SJCRH30 (cell line): ENCODE results near the gene RHBDL2. TPM values are rescaled to one million over a fixed set of nuclear protein-coding genes. Genes with fewer than 3 reads are reported as not detected.
"Not testable (repeated sequence)": the region's sequence is repeated elsewhere in the genome, so short reads cannot be mapped to it uniquely, and the experiment has no call there.

ENCODE experiments used
- DNase-seq, 2 experiments: peaks; one replicate each; pipeline ENCODE4 v3.0.0-alpha.2; 2015 to 2020
- H3K27ac ChIP-seq: fragments of 250-450 bp; sonication (Bioruptor Pico); 2 replicates; pipeline ENCODE4 v1.5.1; 2020; ENCODE audit warnings: mild to moderate bottlenecking, moderate library complexity
- H3K27me3 ChIP-seq: fragments of 250-450 bp; sonication (Bioruptor Pico); 2 replicates; pipeline ENCODE4 v1.5.1; 2020; ENCODE audit warnings: mild to moderate bottlenecking, moderate library complexity
- H3K36me3 ChIP-seq: fragments of 250-450 bp; sonication (Bioruptor Pico); 2 replicates; pipeline ENCODE4 v1.5.1; 2020; ENCODE audit warnings: mild to moderate bottlenecking, moderate library complexity
- H3K4me1 ChIP-seq: fragments of 250-450 bp; sonication (Bioruptor Pico); 2 replicates; pipeline ENCODE4 v1.5.1; 2020; ENCODE audit warnings: mild to moderate bottlenecking, moderate library complexity
- H3K4me3 ChIP-seq: fragments of 250-450 bp; sonication (Bioruptor Pico); 2 replicates; pipeline ENCODE4 v1.5.1; 2020; ENCODE audit warnings: mild to moderate bottlenecking, moderate library complexity
- H3K9me3 ChIP-seq: fragments of 250-450 bp; sonication (Bioruptor Pico); replicated peaks from 2 replicates; pipeline ENCODE4 v1.5.1; 2020; ENCODE audit warnings: mild to moderate bottlenecking, moderate library complexity
- total RNA-seq: library from RNA; depleted of rRNA; stranded (reverse); fragments of >200 nt; shearing (Covaris generic); gene quantifications from 2 replicates; pipeline ENCODE4 v1.2.3, GENCODE V29; 2014; rRNA removed

The RHBDL2 gene
- 0.10 TPM in 1 of 2 replicates, not detected in the other for total RNA-seq

- H3K9me3 ChIP-seq: no peaks in the 10 kb centered on the region
- no peak within 1 kb of the TSS; the same call in 1 of the 2 replicates for H3K4me3 ChIP-seq
- DNase-seq: no peak
- 0 out of 2 replicates have a peak, but pooled peaks cover 7% of the 10 kb centered on the region for H3K27me3 ChIP-seq
- no peak within 1 kb of the TSS for H3K27ac ChIP-seq
- no peaks in the 10 kb centered on the region for H3K36me3 ChIP-seq
- no peaks in the 10 kb centered on the region for H3K4me1 ChIP-seq
These were observed at the start of gene RHBDL2 for GRCh38 chr1:38941527-38942019. Gene RHBDL2 (minus strand): TSS chr1:38941830. CDS start chr1:38919212, 22,618 bp downstream.

- H3K4me3 ChIP-seq: peak within 1 kb of the TSS; percentile 97
These were observed 49.4 kb upstream of the RHBDL2 start, which contains the start of gene AKIRIN1 for GRCh38 chr1:38990738-38991637. Gene AKIRIN1 (plus strand): TSS chr1:38991276. CDS start chr1:38991381, 105 bp downstream.

GRCh38 chr1:38990386-38990737 is 48.7 kb upstream of the RHBDL2 start:
- H3K27ac ChIP-seq: peak overlapping the region; percentile 38; the same call in 1 of the 2 replicates

More at GRCh38 chr1:38990738-38991637, 49.4 kb upstream of the RHBDL2 start, which contains the start of gene AKIRIN1:
- Histone ChIP-seq H3K27ac (peak within 1 kb of the TSS; percentile 55; the same call in 1 of the 2 replicates), H3K9me3 (no peaks in the 10 kb centered on the region; the same call in 1 of the 2 replicates), H3K36me3 (peaks cover 22% of the 10 kb centered on the region), H3K4me1 (peaks cover 9% of the 10 kb centered on the region), H3K27me3 (no peaks in the 10 kb centered on the region)
- DNase-seq: peak; percentile 97 to 99

GRCh38 chr1:38989979-38990378 is 48.3 kb upstream of the RHBDL2 start:
- Histone ChIP-seq H3K4me3 (peak overlapping the region; percentile 97), H3K27ac (no peak overlapping the region), H3K9me3 (no peaks in the 10 kb centered on the region; the same call in 1 of the 2 replicates), H3K36me3 (peaks cover 12% of the 10 kb centered on the region), H3K27me3 (no peaks in the 10 kb centered on the region), H3K4me1 (peaks cover 9% of the 10 kb centered on the region)
- DNase-seq: no peak

More at GRCh38 chr1:38990386-38990737, 48.7 kb upstream of the RHBDL2 start:
- peak overlapping the region; percentile 97 for H3K4me3 ChIP-seq
- no peaks in the 10 kb centered on the region for H3K27me3 ChIP-seq
- H3K36me3 ChIP-seq: peaks cover 16% of the 10 kb centered on the region
- peaks cover 9% of the 10 kb centered on the region for H3K4me1 ChIP-seq
- H3K9me3 ChIP-seq: no peaks in the 10 kb centered on the region; the same call in 1 of the 2 replicates
- no peak for DNase-seq

GRCh38 chr1:38979380-38979779 is 37.8 kb upstream of the RHBDL2 start:
- H3K27me3 ChIP-seq, H3K4me3 ChIP-seq, H3K36me3 ChIP-seq, H3K9me3 ChIP-seq, DNase-seq, H3K4me1 ChIP-seq, H3K27ac ChIP-seq: not testable (repeated sequence)

- not testable (repeated sequence) for H3K4me1 ChIP-seq, DNase-seq, H3K36me3 ChIP-seq, H3K9me3 ChIP-seq, H3K27ac ChIP-seq, H3K27me3 ChIP-seq, H3K4me3 ChIP-seq
These were observed 36.6 kb upstream of the RHBDL2 start for GRCh38 chr1:38978245-38978542.

- H3K27ac ChIP-seq, H3K36me3 ChIP-seq, H3K9me3 ChIP-seq, H3K4me1 ChIP-seq, H3K27me3 ChIP-seq, H3K4me3 ChIP-seq, DNase-seq: not testable (repeated sequence)
These were observed 36.0 kb upstream of the RHBDL2 start for GRCh38 chr1:38977399-38978244.

- Histone ChIP-seq H3K4me1 (no peaks in the 10 kb centered on the region), H3K27me3 (no peaks in the 10 kb centered on the region), H3K36me3 (no peaks in the 10 kb centered on the region), H3K4me3 (no peak overlapping the region), H3K27ac (no peak overlapping the region), H3K9me3 (peaks cover 8% of the 10 kb centered on the region)
- no peak for DNase-seq
These were observed 32.2 kb upstream of the RHBDL2 start for GRCh38 chr1:38973659-38974437.

GRCh38 chr1:38973145-38973544 is 31.5 kb upstream of the RHBDL2 start:
- not testable (repeated sequence) for H3K27me3 ChIP-seq, H3K4me3 ChIP-seq, H3K27ac ChIP-seq, H3K4me1 ChIP-seq, DNase-seq, H3K9me3 ChIP-seq, H3K36me3 ChIP-seq

- DNase-seq: no peak
- H3K4me3 ChIP-seq: no peak overlapping the region
These were observed 22.5 kb upstream of the RHBDL2 start for GRCh38 chr1:38964140-38964548.

GRCh38 chr1:38962560-38962959 is 20.9 kb upstream of the RHBDL2 start:
- Histone ChIP-seq H3K27me3 (no peaks in the 10 kb centered on the region; the same call in 1 of the 2 replicates), H3K9me3 (no peaks in the 10 kb centered on the region), H3K4me3 (no peak overlapping the region), H3K27ac (no peak overlapping the region), H3K36me3 (no peaks in the 10 kb centered on the region), H3K4me1 (0 out of 2 replicates have a peak, but pooled peaks cover 2% of the 10 kb centered on the region)
- DNase-seq: no peak

More at GRCh38 chr1:38964140-38964548, 22.5 kb upstream of the RHBDL2 start:
- H3K4me1 ChIP-seq: 0 out of 2 replicates have a peak, but pooled peaks cover 2% of the 10 kb centered on the region
- H3K9me3 ChIP-seq: no peaks in the 10 kb centered on the region
- no peaks in the 10 kb centered on the region; the same call in 1 of the 2 replicates for H3K27me3 ChIP-seq
- no peaks in the 10 kb centered on the region for H3K36me3 ChIP-seq
- H3K27ac ChIP-seq: no peak overlapping the region

GRCh38 chr1:38962113-38962512 is 20.5 kb upstream of the RHBDL2 start:
- Histone ChIP-seq H3K27me3 (no peaks in the 10 kb centered on the region; the same call in 1 of the 2 replicates), H3K9me3 (no peaks in the 10 kb centered on the region), H3K4me1 (0 out of 2 replicates have a peak, but pooled peaks cover 2% of the 10 kb centered on the region), H3K27ac (no peak overlapping the region), H3K4me3 (no peak overlapping the region), H3K36me3 (no peaks in the 10 kb centered on the region)
- no peak for DNase-seq

GRCh38 chr1:38958967-38959366 is 17.3 kb upstream of the RHBDL2 start:
- Histone ChIP-seq H3K4me3 (no peak overlapping the region), H3K27ac (no peak overlapping the region), H3K36me3 (no peaks in the 10 kb centered on the region), H3K9me3 (no peaks in the 10 kb centered on the region), H3K27me3 (no peaks in the 10 kb centered on the region), H3K4me1 (no peaks in the 10 kb centered on the region)
- DNase-seq: no peak

GRCh38 chr1:38953433-38953860 is 11.8 kb upstream of the RHBDL2 start:
- Histone ChIP-seq H3K9me3 (no peaks in the 10 kb centered on the region), H3K4me3 (no peak overlapping the region), H3K4me1 (no peaks in the 10 kb centered on the region), H3K27ac (no peak overlapping the region), H3K27me3 (no peaks in the 10 kb centered on the region), H3K36me3 (no peaks in the 10 kb centered on the region)
- no peak for DNase-seq
